ENCODE results near the gene TGFB2.
"Not testable (repeated sequence)": the region's sequence is repeated elsewhere in the genome, so short reads cannot be mapped to it uniquely, and the experiment has no call there.

TGFB2 gene

DNA sequence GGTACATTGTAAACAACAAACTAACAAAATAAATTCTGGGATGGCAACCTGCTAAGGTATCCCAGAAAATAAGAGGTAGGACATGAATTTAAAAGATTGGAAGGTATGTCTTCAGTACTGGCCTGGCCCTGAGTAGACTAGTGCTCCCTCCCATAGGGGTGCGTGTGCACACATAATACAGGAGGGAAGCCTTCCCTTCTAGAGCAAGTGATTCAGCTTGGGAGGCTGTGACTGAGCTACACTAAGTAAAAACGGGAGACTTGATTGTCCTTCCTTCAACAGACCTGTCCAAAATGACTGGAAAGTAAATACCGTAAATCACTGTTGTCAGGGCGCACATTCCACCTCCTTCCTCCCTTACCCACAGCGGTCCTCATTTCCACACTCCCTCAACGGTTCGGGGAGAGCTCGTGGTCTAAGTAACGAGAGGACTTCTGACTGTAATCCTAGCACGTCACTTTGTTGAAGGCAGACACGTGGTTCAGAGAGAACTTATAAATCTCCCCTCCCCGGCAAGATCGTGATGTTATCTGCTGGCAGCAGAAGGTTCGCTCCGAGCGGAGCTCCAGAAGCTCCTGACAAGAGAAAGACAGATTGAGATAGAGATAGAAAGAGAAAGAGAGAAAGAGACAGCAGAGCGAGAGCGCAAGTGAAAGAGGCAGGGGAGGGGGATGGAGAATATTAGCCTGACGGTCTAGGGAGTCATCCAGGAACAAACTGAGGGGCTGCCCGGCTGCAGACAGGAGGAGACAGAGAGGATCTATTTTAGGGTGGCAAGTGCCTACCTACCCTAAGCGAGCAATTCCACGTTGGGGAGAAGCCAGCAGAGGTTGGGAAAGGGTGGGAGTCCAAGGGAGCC, at the start of gene TGFB2:
TGFB2 (plus strand) TSS at position 523 of the 859 bp plus-strand sequence. CDS start 1,366 bp downstream, outside the sequence.
- no peak for DNase-seq

DNA sequence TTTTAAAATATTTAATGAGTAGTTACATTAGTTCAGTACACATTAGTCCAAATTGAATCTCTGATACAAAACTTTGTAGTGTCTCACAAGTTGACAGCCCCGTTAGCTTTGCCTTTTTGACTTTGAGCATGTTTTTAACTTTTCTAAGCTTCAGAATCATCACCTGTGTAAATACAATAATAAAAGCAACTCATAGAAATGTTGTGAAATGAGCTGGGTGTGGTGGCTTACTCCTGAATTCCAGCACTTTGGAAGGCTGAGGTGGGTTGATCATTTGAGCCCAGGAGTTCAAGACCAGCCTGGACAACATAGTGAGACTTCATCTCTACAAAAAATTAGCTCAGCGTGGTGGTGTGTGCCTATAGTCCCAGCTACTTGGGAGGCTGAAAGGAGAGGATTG, 49.0 kb upstream of the TGFB2 start:
- DNase-seq, result no peak

DNA sequence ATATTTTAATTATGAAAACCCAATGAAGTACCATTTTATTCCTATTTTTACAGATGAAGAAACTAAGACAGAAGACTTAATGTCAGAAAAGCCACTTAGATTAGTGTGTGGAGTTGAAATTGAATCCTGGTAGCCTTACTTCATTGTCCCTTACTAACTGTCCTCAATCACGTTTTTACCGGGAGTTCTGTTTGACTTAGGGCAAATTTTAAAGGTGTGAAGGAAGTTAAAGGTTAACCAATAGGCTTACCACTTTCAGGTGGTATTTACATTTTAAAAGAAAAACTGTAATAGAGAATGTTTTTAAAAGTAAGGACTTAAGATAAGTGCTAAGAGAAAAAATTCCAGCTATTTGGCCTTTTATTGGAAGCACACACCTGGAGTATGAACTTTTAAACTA, 47.7 kb upstream of the TGFB2 start:
- no peak for DNase-seq

DNA sequence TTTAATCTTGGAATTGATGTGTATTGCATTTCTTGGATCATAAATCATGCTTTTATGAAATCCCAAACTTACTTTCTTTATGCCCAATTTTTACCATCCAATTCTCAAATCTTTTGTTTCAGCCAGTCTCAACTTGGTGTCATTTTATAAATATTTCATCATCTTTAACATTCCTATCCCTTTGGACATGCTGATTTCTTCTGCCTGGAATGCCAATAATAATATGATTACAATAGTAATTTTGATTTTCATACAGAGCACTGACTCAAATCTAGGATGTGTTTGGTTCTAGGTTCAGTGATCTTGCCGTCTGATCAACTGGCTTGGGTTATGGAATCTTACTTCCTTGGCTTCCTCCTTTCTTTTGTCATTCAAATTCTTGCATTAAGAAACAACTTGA, 47.3 kb upstream of the TGFB2 start:
- DNase-seq, result no peak

DNA sequence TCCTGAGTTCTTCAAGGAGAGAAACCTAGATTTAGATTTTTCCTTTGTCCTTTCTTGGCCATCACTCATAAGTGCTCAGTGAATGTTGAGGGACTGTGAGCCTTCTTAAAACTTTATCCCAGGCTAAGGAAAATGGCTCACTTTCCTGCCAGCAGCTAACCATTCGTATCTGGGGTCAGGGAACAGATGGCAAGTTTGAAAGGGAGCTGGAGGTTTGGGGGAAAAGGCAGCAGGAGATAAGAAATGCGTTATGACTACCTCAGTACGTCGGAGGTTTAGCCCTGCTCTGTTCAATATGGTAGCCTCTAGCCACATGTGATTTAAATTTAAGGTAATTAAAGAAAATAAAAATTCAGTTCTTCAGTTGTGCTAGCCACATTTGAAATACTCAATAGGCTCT, 46.7 kb upstream of the TGFB2 start:
- DNase-seq, result no peak

DNA sequence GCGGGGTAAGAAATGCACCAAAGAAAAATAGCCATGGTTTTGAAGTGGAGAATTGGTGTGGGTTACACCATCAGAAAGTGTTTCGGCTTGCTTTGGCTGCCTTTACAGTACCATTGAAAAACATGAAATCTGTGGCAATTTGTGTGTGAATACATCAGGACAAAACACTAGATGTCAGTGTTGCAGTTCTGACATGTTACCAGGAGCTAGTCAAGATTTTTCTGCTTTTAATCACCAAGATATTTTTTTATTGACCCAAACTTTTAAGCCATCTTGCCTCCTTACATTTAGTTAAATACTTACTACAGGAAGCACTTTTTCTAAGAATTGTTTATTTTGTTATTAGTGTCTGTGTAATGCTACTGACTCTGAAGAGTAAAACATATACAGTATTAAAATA, 45.7 kb upstream of the TGFB2 start:
- no peak for DNase-seq

DNA sequence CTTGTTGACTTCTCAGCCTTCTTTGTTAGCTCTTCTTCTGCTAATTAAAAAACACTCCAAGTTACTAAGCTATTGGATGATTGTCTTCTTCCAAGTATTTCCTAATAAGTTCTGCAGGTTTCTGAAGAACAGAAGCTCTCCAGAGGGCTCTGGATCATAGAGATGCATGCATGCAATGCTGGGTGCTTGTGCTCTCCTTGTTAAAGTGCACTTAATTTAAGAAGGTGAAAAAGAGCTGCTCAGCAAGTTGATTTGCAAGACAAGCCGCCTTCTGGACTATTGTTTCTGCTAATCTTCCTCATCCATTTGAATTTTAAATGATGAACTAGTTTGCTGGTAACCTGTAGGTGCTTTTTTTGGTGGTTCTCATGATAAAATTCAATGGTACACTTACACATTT, 43.9 kb upstream of the TGFB2 start:
- DNase-seq, result no peak

DNA sequence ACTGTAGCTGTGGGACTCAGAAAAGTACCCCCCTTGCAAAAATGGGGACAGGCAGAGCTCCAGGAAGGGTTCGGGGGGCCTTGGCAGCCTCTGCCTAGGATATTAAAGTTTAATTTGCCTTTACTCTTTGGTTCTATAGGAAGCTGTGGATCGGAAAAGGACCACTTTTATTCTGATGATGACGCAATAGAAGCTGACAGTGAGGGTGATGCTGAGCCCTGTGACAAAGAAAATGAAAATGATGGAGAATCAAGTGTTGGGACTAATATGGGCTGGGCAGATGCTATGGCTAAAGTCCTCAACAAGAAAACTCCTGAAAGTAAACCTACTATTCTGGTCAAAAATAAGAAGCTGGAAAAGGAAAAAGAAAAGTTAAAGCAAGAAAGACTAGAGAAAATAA, 43.0 kb upstream of the TGFB2 start:
- no peak for DNase-seq

DNA sequence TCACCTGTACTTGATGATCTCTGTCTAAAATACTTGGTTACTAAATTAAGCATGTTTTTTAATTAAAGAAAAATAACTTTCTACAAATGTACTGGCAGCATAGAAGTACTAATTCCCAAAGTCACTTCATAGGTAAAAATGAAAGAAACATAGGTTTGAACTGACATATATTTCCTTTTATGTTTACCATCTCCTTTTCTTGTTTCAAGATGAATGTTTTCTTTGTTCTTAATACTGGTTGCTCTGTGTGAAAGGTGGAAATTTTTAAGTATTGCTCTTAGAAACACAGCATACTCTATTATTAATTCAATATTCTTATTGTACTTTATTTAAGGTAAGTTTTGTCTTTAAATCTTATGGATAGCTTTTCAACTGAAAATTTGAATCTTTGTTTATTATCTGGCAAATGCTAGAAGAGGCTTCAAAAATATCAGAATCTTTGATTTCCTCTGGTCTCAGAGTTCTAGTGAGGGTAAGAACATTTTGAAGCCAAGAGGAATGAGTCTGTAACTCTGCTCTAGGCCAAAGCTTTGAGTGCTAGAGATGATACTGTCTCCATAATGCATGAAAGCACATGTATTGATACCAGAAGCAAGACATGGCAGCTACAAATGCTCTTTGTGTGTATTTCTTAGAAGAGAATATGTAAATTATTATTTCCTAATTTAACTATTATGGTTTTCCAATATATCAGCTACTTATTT, 41.8 kb upstream of the TGFB2 start:
- no peak for DNase-seq

DNA sequence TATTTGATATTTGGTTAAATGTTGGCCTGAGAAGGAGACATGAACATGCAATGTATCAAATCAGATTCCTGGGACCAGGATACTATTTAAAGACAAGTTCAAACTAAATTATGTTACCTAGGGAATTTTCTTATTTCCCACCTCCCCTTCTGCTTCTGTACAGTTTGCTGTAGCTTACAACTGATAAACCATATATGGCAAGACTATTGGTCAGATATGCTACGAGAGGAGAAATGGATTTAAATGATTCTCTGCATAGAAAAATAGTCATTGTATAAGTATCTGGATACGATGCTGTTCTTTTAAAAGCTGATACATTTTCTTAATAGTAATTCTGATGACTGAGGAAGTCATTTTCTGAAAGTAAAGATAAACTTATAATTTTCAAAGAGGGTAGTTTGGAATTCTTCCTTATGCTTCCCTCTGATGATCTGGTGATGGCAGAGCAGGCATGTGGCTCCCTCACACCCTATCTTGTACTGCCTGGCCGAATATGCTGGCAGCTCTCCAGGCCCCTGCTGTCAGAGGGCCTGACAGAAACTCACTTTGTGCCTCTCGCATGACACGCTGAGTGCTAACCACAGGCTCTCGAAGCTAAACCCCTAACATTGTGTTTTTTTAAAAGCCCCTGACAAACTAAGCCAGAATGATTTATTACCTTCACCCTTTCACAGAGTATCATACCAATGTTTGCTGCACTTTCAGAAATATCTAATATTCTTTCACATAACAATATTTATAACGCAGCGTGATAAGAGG, 40.7 kb upstream of the TGFB2 start:
- DNase-seq, result no peak

DNA sequence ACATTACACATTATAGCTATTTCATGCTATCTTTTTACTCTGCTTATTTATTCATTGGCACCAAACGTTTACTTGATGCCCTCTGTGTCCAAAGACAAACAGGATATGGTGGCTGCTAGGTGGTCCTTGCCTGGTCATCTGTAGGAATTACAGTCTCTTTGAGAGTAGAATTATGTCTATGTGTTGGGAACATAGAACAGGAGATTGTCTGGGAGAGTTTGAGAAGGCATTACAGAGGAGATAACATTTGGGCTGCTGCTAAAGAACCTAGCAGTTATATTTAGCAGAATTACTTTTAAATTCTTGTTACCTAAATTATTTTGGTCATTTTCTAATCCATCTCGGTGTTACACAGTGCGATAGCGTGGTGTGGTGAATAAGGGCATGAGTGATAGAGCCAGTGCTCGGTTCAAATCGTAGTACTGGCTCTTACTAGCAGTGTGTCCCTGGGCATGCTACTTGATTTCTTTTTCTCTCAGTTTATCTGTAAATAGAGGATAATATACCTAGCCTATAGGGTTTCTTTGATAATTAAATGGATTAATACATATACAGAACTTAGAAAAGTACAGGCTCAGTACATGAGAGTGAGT, 39.6 kb upstream of the TGFB2 start:
- no peak for DNase-seq

DNA sequence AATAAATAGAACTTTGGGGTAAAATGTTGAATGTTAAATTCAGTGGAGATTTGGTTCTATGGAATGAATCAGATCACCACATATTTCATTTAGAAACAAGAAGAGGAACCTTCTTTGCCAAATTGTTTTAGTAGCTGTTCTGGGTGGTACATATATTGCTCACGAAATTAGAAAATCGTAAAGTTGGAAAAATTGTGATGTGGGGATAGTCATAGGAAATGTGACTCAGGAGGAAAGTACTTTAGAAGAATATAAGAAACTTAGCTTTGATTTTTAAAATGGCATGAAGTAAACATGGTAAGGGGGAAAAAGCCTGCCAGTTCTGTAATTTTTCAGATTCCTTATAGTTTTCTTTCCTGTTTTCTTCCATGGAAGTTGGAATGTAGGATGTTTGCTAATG, 32.6 kb upstream of the TGFB2 start:
- no peak for DNase-seq

DNA sequence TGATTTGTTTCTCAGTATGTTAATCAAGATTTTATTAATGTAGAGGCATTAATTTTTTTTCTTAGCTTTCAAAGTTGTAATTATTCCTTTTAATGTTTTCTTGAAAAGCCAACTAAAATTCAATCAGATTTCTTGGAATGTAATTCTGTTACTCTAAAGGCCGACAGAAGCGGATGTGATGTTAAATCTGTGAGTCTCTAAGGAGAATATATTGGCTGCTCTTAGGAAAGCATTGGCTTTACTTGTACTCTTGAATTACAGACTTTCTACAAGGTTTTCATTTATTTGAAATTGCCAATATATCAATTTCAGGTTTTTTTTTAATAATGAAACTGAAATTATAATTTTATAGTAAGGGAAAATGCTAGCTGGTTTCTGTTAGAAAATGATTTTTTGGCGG, 30.8 kb upstream of the TGFB2 start:
- no peak for DNase-seq

DNA sequence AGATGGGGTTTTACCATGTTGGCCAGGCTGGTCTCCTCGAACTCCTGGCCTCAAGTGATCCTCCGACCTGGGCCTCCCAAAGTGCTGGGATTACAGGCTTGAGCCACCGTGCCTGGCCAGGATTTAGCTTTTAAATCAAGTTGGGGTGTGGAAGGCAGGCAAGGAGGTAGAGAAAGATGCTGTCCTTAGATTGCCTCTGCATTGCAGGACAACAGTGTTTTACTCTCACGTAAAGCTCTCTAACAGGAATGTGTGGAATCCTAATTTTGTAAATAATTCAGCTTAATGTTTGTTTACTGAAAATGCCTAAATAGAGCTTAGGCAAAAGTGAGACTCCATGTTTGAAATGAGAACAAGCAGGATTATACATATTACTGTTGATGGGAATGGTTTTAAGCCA, 29.5 kb upstream of the TGFB2 start:
- no peak for DNase-seq

DNA sequence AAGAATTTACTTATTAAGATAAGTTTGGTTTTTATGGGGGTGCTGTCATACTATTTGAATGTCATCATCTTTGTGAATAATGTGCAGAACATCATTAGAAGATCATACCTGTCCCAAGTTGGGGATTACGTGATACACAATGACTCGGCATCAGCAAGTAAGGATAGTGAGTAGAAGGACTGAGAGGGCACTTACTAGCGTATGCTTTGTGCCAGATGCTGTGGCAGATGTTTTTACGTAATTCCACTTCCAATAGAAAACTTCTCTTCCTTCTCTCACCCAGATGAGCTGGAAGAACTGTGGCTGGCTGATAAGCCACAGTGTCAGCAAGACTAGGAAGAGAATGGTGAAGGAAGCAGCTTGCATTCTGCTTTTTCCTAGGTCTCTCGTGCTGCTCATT, 28.1 kb upstream of the TGFB2 start:
- no peak for DNase-seq

DNA sequence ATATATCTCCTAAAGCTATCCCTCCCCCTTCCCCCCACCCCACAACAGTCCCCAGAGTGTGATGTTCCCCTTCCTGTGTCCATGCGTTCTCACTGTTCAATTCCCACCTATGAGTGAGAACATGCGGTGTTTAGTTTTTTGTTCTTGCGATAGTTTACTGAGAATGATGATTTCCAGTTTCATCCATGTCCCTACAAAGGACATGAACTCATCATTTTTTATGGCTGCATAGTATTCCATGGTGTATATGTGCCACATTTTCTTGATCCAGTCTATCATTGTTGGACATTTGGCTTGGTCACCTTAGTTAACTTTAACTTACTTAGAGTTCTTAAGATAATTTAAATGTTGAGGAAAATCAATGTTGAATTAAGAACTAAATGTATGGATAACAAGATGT, 25.0 kb upstream of the TGFB2 start:
- DNase-seq, result not testable (repeated sequence)

DNA sequence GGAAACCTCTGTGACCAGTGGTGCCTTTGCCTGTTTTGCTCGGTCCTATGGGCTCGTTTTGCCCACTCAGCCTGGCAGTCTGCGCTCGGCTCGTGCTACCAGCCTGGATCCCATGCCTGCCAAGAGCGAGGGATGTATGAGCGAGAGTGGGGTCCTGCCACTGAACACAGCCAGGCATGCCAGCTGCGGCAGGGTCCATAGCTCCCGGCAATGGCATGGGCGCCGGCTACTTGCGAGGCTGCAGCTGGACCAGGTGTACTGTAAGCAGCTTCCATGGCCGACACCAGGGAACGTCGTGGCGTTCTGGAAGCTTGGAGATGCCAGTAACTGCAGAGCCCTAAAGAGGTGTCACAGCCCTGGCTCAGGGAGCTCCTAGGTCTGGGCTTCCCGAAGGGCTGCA, 22.4 kb upstream of the TGFB2 start:
- no peak for DNase-seq

DNA sequence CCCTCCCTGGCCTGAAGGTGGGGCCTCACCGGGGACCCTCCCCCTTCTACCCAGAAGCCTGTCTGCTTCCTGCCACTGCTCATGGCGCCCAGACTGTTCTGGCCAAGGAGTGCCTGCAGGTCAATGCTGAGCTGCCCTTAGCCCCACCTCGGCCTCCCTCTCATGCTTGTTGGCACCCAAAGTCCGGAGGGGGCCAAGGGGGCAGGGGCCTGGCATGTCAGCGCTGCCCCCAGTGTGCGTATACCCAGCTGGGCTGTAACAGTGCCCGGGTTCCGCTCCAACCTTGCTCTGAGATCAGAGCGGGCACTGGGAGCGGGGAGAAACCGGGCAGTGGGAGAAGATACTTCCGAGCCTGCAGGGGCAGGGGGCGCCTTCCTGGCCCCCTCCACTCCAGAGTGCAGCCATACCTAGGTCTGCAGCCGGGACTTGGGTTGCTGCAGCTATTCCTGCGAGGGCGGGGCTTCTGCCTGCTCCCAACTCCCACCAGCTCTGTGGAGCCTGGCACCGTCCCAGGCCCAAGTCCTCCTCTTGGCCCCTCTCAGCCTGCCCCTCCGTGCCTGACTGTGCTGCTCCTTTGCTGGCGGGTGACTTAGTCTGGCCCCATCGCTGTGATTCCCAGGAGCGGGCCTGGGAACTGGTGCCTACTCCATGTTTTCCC, 21.4 kb upstream of the TGFB2 start:
- DNase-seq, result no peak

DNA sequence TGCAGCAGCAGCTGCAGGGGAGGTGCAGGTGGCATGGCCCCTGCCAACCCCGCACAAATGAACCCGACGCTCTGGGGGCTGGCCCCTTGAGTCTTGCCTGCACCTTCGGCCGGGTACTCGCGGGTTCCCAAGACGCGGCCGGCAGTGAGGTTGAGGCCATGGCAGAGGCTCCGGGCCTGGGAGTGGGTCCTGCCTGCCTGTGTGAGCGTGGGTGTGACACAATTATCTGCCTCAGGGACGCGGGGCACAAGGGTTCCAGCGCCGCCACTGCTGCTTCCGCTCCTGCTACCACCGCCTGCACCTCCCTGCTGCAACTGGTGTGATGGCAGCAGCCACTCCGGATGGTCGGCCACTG, 20.9 kb upstream of the TGFB2 start:
- DNase-seq, result no peak

DNA sequence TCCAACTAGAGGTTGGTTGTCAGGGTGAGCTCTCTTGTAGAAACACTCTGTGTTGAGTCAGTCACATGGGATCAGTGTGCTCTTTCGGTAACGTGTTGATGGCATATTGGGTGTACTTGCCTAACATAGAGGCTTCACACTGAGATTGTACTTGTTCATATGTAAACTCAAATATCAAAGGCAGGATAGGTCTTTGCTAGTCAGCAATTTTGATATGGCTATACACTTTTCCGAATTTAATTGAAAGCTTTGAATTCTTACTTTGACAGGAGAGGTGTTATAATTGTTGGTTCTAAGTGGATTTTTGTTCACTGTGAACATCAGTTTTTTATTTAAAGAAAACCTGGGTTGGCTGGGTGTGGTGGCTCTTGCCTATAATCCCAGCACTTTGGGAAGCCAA, 16.4 kb upstream of the TGFB2 start:
- no peak for DNase-seq

DNA sequence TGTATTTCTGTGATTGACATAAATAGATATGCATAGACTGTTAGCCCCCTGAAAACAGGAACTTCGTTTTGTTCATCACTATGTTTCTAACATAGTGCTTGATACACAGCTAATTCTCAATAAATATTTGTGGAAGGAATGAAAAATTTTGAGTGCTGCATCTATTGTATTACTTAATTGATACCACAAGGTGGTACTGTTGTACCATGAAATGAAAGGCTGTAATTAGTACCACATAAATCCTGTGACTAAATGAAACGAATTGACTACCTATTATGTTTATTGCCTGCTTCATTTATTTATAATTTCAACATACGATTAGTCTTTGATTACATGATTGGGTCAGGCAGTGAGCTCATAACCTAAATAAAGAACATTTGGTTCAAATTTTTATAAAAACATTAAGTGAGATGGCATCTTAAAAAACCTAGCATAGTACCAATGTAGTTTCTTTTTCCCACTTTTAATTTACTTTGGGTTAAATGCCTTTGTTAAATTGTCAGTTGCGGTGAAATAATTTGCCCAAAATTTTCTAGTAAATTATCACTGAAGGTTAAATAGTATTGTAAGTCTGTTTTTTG, 15.0 kb upstream of the TGFB2 start:
- DNase-seq, result no peak

DNA sequence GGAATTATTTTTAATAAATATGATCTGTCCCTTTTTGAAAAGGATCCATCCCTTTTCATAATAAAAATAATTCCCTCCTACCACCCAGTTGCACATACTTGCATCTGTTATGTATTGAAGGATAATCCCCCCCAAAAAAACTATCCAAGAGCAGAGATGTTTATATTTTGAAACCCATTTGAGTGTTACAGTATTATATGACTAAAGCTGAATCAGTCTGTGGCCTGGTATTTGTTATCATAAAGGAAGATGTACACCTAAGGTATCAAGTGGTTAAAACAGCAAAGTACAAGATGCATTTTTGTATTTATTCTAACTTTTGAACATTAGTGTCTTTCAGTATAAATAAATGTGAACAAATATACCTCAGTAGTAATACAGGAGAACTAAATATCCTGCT, 12.7 kb upstream of the TGFB2 start:
- no peak for DNase-seq

DNA sequence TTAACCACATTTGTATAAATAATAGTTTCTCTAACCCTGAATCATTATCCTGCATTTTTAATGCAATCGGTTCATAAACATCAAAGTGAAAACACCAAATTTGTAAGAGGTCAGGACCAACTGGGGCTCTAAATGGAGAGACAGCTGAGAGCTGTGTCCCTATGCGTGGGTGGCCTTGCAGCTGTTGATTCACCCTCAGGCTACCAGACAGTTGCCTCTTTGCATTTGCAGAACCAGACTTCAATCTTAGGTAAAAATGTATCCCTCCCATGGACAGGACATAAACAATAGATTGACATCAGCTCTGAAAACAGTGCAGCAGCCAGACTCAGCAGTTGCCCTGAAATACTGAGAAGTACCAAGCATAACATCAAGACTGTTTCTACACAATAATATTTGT, 8.8 kb upstream of the TGFB2 start:
- no peak for DNase-seq
